Measurements from ENCODE around the gene XK.

DNA sequence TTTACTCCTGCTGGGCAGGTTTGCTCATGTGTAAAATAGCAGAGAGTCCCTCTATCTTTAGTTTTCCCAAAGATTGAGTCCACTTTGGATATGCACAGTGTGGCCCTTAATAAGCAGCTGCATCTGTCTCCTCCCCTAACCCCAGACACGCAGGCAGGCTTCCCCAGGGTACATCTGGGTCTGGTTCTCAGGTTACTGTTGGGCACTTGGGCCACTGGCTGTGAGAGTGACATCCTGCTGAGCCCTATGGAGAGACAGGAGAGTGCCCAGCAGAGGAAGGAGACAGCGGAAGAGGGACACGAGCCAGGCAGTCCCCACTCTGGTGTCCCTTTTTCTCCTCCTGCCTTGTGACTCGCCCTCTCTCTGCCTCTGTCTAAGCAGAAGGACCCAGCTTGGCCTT lies 16.0 kb downstream of the XK start:
- TF ChIP-seq, protein P1, sequence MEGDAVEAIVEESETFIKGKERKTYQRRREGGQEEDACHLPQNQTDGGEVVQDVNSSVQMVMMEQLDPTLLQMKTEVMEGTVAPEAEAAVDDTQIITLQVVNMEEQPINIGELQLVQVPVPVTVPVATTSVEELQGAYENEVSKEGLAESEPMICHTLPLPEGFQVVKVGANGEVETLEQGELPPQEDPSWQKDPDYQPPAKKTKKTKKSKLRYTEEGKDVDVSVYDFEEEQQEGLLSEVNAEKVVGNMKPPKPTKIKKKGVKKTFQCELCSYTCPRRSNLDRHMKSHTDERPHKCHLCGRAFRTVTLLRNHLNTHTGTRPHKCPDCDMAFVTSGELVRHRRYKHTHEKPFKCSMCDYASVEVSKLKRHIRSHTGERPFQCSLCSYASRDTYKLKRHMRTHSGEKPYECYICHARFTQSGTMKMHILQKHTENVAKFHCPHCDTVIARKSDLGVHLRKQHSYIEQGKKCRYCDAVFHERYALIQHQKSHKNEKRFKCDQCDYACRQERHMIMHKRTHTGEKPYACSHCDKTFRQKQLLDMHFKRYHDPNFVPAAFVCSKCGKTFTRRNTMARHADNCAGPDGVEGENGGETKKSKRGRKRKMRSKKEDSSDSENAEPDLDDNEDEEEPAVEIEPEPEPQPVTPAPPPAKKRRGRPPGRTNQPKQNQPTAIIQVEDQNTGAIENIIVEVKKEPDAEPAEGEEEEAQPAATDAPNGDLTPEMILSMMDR (conservative IDR thresholded peaks at IDR 0.05; ENCODE audit: low read depth, low read length) = no peak
- TF ChIP-seq RCOR1 (IDR thresholded peaks at IDR 0.05; ENCODE audit: insufficient replicate concordance, low read length) (no peak), MAFK (IDR thresholded peaks at IDR 0.05; ENCODE audit: low read depth, low read length) (no peak), MAZ (IDR thresholded peaks at IDR 0.05; ENCODE audit: borderline replicate concordance, low read depth, low read length) (no peak), RAD21 (IDR thresholded peaks at IDR 0.05; ENCODE audit: low read length) (no peak), MXI1 (IDR thresholded peaks at IDR 0.05; ENCODE audit: borderline replicate concordance, low read depth, low read length) (no peak)
